Stimulated activated CD8-positive, alpha-beta memory T cell treated with anti-CD3 and anti-CD28 coated beads, Interleukin-7, amount 100 ng/mL, for 24 hours (primary cell): ENCODE data around the gene GJC1.

Experiments
- DNase-seq: peaks from one replicate; pipeline ENCODE4 v3.0.0-alpha.2; 2020; ENCODE audit warnings: low read depth

Gene GJC1

GRCh38 chr17:44829523-44830358 is at the start of gene GJC1:
Gene GJC1, minus strand, starts transcription at chr17:44830287. Its CDS starts 24,470 bp downstream, at chr17:44805817.
- no peak for DNase-seq

GRCh38 chr17:44879376-44879775 is 49.3 kb upstream of the GJC1 start:
- no peak for DNase-seq

GRCh38 chr17:44878627-44879221 is 48.6 kb upstream of the GJC1 start:
- no peak for DNase-seq

- DNase-seq = no peak
These were observed 47.0 kb upstream of the GJC1 start for GRCh38 chr17:44877121-44877520.

- no peak for DNase-seq
These were observed 45.7 kb upstream of the GJC1 start for GRCh38 chr17:44875761-44876160.

- no peak for DNase-seq
These were observed 42.2 kb upstream of the GJC1 start for GRCh38 chr17:44872131-44872768.

- DNase-seq = no peak
These were observed 41.5 kb upstream of the GJC1 start for GRCh38 chr17:44871556-44871955.

- DNase-seq = no peak
These were observed 37.8 kb upstream of the GJC1 start for GRCh38 chr17:44867841-44868240.

- DNase-seq = no peak
These were observed 35.8 kb upstream of the GJC1 start for GRCh38 chr17:44865931-44866330.

GRCh38 chr17:44865231-44865660 is 35.2 kb upstream of the GJC1 start:
- DNase-seq = peak; percentile 43

- DNase-seq = no peak
These were observed 34.7 kb upstream of the GJC1 start for GRCh38 chr17:44864831-44865230.

GRCh38 chr17:44863061-44863918 is 33.2 kb upstream of the GJC1 start:
- DNase-seq = no peak

- DNase-seq = no peak
These were observed 32.3 kb upstream of the GJC1 start for GRCh38 chr17:44862278-44862914.

- no peak for DNase-seq
These were observed 29.6 kb upstream of the GJC1 start for GRCh38 chr17:44859701-44860100.

GRCh38 chr17:44854192-44854591 is 24.1 kb upstream of the GJC1 start:
- no peak for DNase-seq

- DNase-seq = no peak
These were observed 20.5 kb upstream of the GJC1 start for GRCh38 chr17:44850612-44851011.

- DNase-seq = no peak
These were observed 19.9 kb upstream of the GJC1 start for GRCh38 chr17:44850025-44850424.

- no peak for DNase-seq
These were observed 18.9 kb upstream of the GJC1 start for GRCh38 chr17:44848961-44849489.

GRCh38 chr17:44848257-44848795 is 18.2 kb upstream of the GJC1 start:
- DNase-seq = no peak

- DNase-seq = no peak
These were observed 17.5 kb upstream of the GJC1 start, which contains the start of gene HIGD1B for GRCh38 chr17:44847586-44847985. Gene HIGD1B, plus strand, starts transcription at chr17:44847883. Its CDS starts 270 bp downstream, at chr17:44848153.

GRCh38 chr17:44846206-44846605 is 16.1 kb upstream of the GJC1 start:
- no peak for DNase-seq
